B cell (primary cell): ENCODE data around the gene ROBO2. TPM values are rescaled to one million over a fixed set of nuclear protein-coding genes. Genes with fewer than 3 reads are reported as not detected.

Experiments used
- ATAC-seq: fragments of 200-7000 bp; cut with Tn5 transposase; one replicate; pipeline ENCODE4 v1.10.0; 2021; ENCODE audit warnings: low read depth, mild to moderate bottlenecking, moderate number of reproducible peaks, moderate library complexity
- CTCF ChIA-PET: fragments of 350-600 bp; sonication (Branson Sonifier 250); formaldehyde crosslinking; loops from one replicate; lab custom pipeline; 2021; ENCODE audit warnings: antibody characterized with exemption, inconsistent platforms; lab: Charles Lee
- POLR2A ChIA-PET: fragments of 350-600 bp; sonication (Branson Sonifier 250); formaldehyde crosslinking; loops from one replicate; lab custom pipeline; 2021; ENCODE audit warnings: antibody characterized with exemption; lab: Charles Lee
- DNase-seq: peaks from one replicate; pipeline ENCODE4 v3.0.0; 2013
- H2AFZ ChIP-seq: 2 replicates; pipeline ENCODE4 v1.6.1; 2012; ENCODE audit warnings: mild to moderate bottlenecking, low read depth, low read length; ENCODE audit not compliant: insufficient read depth, poor library complexity, severe bottlenecking
- H3K27ac ChIP-seq, 2 donors: 1 replicate in 1 of 2; 2 replicates in 1 of 2; pipeline ENCODE4 v1.5.1; 2012 to 2013; ENCODE audit warnings: low read length in 2 of 2, mild to moderate bottlenecking in 2 of 2, moderate library complexity in 1 of 2
- H3K27me3 ChIP-seq, 4 experiments: fragments of 200-600 bp in 1 of 4; sonication (generic) in 1 of 4; replicated peaks in 1 of 4; 1 replicate in 2 of 4; 2 replicates in 2 of 4; pipeline versions ENCODE4 v1.6.1 to v1.7.0; 2013 to 2016; ENCODE audit warnings: low read length in 3 of 4, mild to moderate bottlenecking in 2 of 4, mixed read lengths in 1 of 4, moderate library complexity in 1 of 4; ENCODE audit not compliant: insufficient read depth in 4 of 4, control insufficient read depth in 3 of 4; ENCODE audit errors: control extremely low read depth in 1 of 4
- H3K36me3 ChIP-seq, 2 experiments: replicated peaks in 1 of 2; 1 replicate in 1 of 2; 2 replicates in 1 of 2; pipeline versions ENCODE4 v1.6.1 to v1.7.1; 2013; ENCODE audit warnings: low read length in 1 of 2; ENCODE audit not compliant: insufficient read depth in 2 of 2, control insufficient read depth in 1 of 2; ENCODE audit errors: control extremely low read depth in 1 of 2, extremely low read depth in 1 of 2
- H3K4me1 ChIP-seq, 2 donors: fragments of 200-600 bp in 1 of 2; sonication (generic) in 1 of 2; 1 replicate in 1 of 2; 2 replicates in 1 of 2; pipeline versions ENCODE4 v1.5.1 to v1.6.1; 2013 to 2017; ENCODE audit warnings: low read length in 2 of 2; ENCODE audit not compliant: control insufficient read depth in 2 of 2, insufficient read depth in 2 of 2
- H3K4me2 ChIP-seq: replicated peaks from 2 replicates; pipeline ENCODE3; 2012; ENCODE audit warnings: mild to moderate bottlenecking, low read depth, low read length; ENCODE audit not compliant: poor library complexity, severe bottlenecking
- H3K4me3 ChIP-seq, 5 experiments: fragments of 200-600 bp in 1 of 5; sonication (generic) in 1 of 5; 1 replicate in 3 of 5; 2 replicates in 2 of 5; pipeline versions ENCODE4 v1.5.1 to v1.7.0; 2011 to 2016; ENCODE audit warnings: low read length in 4 of 5, mild to moderate bottlenecking in 4 of 5, low read depth in 2 of 5, control low read depth in 1 of 5, moderate library complexity in 1 of 5; ENCODE audit not compliant: insufficient read depth in 1 of 5; ENCODE audit errors: control extremely low read depth in 1 of 5, extremely low read depth in 1 of 5
- H3K79me2 ChIP-seq: fragments of 200-600 bp; sonication (generic); one replicate; pipeline ENCODE4 v1.6.0; 2016; ENCODE audit warnings: low read length; ENCODE audit not compliant: control insufficient read depth, insufficient read depth
- H3K9ac ChIP-seq: fragments of 200-600 bp; sonication (generic); 2 replicates; pipeline ENCODE4 v1.6.1; 2017; ENCODE audit warnings: mild to moderate bottlenecking, low read length, moderate library complexity
- H3K9me3 ChIP-seq, 3 donors: one replicate each; pipeline versions ENCODE4 v1.6.1 to v1.7.1; 2013; ENCODE audit warnings: low read length in 2 of 3; ENCODE audit not compliant: control insufficient read depth in 2 of 3, insufficient read depth in 1 of 3; ENCODE audit errors: control extremely low read depth in 1 of 3
- H4K20me1 ChIP-seq: 2 replicates; pipeline ENCODE4 v1.6.0; 2012; ENCODE audit warnings: mild to moderate bottlenecking, low read length; ENCODE audit not compliant: insufficient read depth, control insufficient read depth, poor library complexity, severe bottlenecking
- H3K27ac Mint-ChIP-seq: one replicate; pipeline ENCODE4 v1.8.0; 2021; ENCODE audit warnings: mixed read lengths
- H3K27me3 Mint-ChIP-seq: one replicate; pipeline ENCODE4 v1.8.0; 2021; ENCODE audit warnings: mixed read lengths
- H3K4me1 Mint-ChIP-seq: one replicate; pipeline ENCODE4 v1.8.0; 2021; ENCODE audit warnings: mixed read lengths
- H3K4me3 Mint-ChIP-seq: one replicate; pipeline ENCODE4 v1.8.0; 2021; ENCODE audit warnings: mixed read lengths
- H3K9me3 Mint-ChIP-seq: one replicate; pipeline ENCODE4 v1.8.0; 2022; ENCODE audit warnings: mixed read lengths; ENCODE audit not compliant: insufficient read depth
- EZH2 ChIP-seq: IDR thresholded peaks from 2 replicates; pipeline ENCODE4 v1.6.1; 2012; ENCODE audit warnings: borderline replicate concordance, low read depth, mild to moderate bottlenecking, moderate library complexity, low read length; ENCODE audit not compliant: insufficient read depth, poor library complexity, severe bottlenecking
- WGBS: methylation state at CpG from one replicate; pipeline ENCODE4 v1.1.5; 2013; ENCODE audit warnings: missing lambda C conversion rate; ENCODE audit not compliant: insufficient coverage; 5-methylcytosine and 5-hydroxymethylcytosine counted together
- intact Hi-C: fragments of 100-400 bp; cut with micrococcal nuclease; formaldehyde crosslinking; loops from one replicate; pipeline ENCODE4 v1.10.0; 2022
- polyA plus RNA-seq: library from polyadenylated mRNA; depleted of rRNA; stranded (reverse); fragments of >200 nt; gene quantifications from 2 replicates; pipeline ENCODE4 v1.2.3, GENCODE V29; 2012
- total RNA-seq, 2 donors: library from RNA; stranded (reverse); fragments of 120-200 nt in 1 of 2; gene quantifications; 1 replicate in 1 of 2; 2 replicates in 1 of 2; pipeline versions ENCODE4 v1.2.3 to v1.2.4, GENCODE V29; 2013 to 2022
- TF ChIP-seq, protein P1 (sequence below): fragments of 200-600 bp; IDR thresholded peaks from one replicate; pipeline ENCODE4 v1.8.0; 2022; ENCODE audit warnings: antibody characterized with exemption, mild to moderate bottlenecking

ROBO2 gene
- total and polyA plus RNA-seq, 2 donors (not counting 1 experiment from before 2014, with no cell fraction given): not detected

DNA sequence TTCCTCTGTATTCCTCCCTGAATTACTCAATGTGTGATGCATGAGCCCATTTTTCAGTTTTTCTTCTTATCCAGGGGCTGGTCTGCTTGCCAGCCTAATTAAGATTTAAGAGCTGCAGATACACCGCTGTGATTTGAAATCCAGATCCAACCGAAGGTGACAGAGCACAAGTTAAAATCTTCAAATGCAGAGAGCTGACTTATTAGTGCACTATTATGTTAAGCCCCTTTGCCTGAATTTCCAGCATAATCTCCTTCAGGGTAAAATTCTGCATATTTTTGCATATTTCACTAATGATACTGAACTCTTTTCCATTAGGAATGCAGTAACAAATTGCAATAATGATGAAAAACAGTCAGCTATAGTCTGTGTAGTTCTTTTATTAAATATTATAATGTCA is 583.6 kb downstream of the ROBO2 start:
- WGBS: 92% methylated on average over 2 of the region's 2 CpGs
- POLR2A ChIA-PET: no interaction called here
- Histone ChIP-seq H3K9me3 (no peaks in the 10 kb centered on the region), H3K36me3 (no peaks in the 10 kb centered on the region), H3K4me3 (no peak overlapping the region), H3K9ac (no peak overlapping the region), H3K4me2 (no peak overlapping the region), H2AFZ (no peak overlapping the region), H4K20me1 (no peaks in the 10 kb centered on the region), H3K27me3 (no peaks in the 10 kb centered on the region), H3K79me2 (no peaks in the 10 kb centered on the region), H3K27ac (no peak overlapping the region), H3K4me1 (no peaks in the 10 kb centered on the region)
- no peaks in the 10 kb centered on the region for H3K4me1 Mint-ChIP-seq
- no peak overlapping the region for H3K4me3 Mint-ChIP-seq
- TF ChIP-seq, protein P1, sequence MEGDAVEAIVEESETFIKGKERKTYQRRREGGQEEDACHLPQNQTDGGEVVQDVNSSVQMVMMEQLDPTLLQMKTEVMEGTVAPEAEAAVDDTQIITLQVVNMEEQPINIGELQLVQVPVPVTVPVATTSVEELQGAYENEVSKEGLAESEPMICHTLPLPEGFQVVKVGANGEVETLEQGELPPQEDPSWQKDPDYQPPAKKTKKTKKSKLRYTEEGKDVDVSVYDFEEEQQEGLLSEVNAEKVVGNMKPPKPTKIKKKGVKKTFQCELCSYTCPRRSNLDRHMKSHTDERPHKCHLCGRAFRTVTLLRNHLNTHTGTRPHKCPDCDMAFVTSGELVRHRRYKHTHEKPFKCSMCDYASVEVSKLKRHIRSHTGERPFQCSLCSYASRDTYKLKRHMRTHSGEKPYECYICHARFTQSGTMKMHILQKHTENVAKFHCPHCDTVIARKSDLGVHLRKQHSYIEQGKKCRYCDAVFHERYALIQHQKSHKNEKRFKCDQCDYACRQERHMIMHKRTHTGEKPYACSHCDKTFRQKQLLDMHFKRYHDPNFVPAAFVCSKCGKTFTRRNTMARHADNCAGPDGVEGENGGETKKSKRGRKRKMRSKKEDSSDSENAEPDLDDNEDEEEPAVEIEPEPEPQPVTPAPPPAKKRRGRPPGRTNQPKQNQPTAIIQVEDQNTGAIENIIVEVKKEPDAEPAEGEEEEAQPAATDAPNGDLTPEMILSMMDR: no peak
- no peak for TF ChIP-seq EZH2
- intact Hi-C loops: no loop called here
- DNase-seq: no peak
- H3K9me3 Mint-ChIP-seq: peaks cover 4% of the 10 kb centered on the region
- H3K27ac Mint-ChIP-seq: no peak overlapping the region
- no peak for ATAC-seq
- CTCF ChIA-PET: no interaction called here
- H3K27me3 Mint-ChIP-seq: no peaks in the 10 kb centered on the region

DNA sequence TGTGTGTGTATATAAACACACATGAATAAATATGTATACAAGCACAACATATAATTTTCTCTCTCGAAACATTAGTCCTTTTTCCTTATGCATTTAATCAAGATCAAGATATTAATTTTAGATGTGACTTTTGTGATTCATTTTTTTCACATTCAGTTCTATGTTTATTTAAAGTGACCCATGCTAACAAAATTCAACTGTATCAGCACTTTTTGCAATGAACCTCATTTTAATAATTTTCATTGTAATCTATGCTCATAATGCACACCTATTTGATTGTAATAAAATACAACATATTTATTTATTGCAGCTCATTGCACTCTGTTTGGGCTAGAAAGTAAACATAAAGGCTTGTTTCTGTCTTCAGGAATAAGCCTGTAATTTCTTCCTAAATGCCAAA is 586.3 kb downstream of the ROBO2 start:
- no peaks in the 10 kb centered on the region for H3K4me1 Mint-ChIP-seq
- no CpG with 5 or more reads among the region's 1 CpG for WGBS
- intact Hi-C loops: no loop called here
- no peak overlapping the region for H2AFZ ChIP-seq
- CTCF ChIA-PET: no interaction called here
- no peak overlapping the region for H3K27ac ChIP-seq
- no peak for ATAC-seq
- no peaks in the 10 kb centered on the region for H3K36me3 ChIP-seq
- no peak overlapping the region for H3K4me2 ChIP-seq
- POLR2A ChIA-PET: no interaction called here
- H3K9me3 Mint-ChIP-seq: peaks cover 4% of the 10 kb centered on the region
- no peaks in the 10 kb centered on the region for H3K79me2 ChIP-seq
- no peaks in the 10 kb centered on the region for H3K27me3 Mint-ChIP-seq
- H3K4me3 Mint-ChIP-seq: no peak overlapping the region
- no peaks in the 10 kb centered on the region for H4K20me1 ChIP-seq
- H3K4me3 ChIP-seq: no peak overlapping the region
- no peaks in the 10 kb centered on the region for H3K4me1 ChIP-seq
- no peaks in the 10 kb centered on the region for H3K9me3 ChIP-seq
- no peak overlapping the region for H3K27ac Mint-ChIP-seq
- no peak overlapping the region for H3K9ac ChIP-seq
- no peak for DNase-seq
- no peaks in the 10 kb centered on the region for H3K27me3 ChIP-seq
- TF ChIP-seq, protein P1: no peak
- no peak for TF ChIP-seq EZH2
